ENCODE results near the gene MAP3K21.
A peak's percentile ranks its signal among the peaks of the same experiment; 100 is the strongest.

The MAP3K21 gene

DNA sequence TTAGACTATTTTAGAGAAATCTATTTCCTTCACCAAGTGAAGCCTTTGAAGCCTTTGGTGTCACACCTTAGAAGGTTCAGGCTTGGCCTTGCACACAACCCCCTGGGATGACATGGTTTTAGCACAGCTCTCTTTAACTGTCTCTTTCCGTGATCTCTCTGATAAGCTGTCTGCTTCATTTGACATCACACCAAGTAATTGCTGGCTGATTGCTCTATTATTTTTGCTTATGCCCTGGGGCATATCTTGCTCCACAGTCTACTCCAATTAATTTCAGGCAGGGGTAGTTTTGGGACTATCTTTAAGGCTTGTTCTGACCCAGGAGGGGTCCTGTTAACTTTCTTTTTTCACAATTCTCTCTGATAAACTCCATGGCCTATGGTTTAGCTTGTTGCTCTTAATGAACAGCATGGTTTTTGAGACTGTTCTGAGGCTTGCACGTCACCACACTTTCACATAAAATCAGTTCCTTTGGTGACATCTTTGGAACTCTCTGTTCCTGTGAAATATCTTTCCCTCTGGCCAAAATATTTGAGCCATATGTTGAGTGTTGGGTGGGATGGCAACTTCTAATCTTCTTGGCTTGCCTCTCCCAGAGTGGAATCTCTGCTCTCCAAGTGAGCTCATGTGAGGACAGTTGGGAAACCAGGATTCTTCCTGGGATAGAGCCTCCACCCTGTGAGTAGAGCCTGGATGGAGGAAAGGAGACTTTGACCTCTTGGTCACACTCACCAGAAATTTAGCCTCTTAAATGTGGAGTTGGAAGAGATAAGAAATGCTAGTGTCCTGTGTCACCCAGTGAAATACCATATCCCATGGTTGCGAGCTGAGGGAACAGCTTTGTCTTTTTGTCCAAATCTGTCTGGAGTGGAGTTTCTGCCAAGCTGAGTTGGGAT, 63.6 kb downstream of the MAP3K21 start:
- no peak for DNase-seq

DNA sequence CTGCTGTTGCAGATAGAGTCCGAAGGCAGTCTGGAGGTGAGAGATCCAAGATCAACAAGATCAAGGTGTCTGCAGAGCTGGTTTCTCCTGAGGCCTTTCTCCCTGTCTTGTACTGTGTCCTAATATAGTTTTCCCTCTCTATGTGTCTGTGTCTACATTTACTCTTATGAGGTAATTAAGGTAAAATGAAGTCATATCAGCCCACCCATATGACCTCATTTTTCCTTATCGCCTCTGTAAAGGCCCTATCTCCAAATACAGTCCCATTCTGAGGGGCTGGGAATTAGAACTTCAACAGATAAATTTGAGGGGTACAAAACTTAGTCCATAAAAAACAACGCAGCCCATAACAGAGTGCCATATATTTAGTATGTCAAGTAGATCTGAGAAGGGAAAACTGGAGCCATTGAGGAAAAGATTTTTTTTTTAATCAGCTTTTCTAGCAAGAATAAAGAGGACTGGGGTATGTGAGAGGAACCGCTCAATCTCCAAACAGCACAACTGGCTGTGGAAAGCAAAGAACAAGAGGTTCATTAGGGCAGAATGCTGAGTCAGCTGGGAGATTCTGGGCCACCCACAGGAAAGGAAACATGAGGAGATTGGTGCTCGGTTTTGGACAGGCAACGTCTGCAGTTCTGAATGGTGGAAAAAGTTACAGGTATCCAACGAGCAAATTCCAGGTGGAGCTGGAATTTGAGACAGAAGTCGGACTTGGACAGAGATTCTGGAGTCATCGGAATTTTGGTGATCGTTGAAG, 65.7 kb downstream of the MAP3K21 start:
- DNase-seq, result no peak

GRCh38 chr1:233393926-233394680, 66.6 kb downstream of the MAP3K21 start:
- peak; percentile 37 for DNase-seq

- DNase-seq, result peak; percentile 68
Measured at GRCh38 chr1:233394860-233395717, 67.6 kb downstream of the MAP3K21 start.

DNA sequence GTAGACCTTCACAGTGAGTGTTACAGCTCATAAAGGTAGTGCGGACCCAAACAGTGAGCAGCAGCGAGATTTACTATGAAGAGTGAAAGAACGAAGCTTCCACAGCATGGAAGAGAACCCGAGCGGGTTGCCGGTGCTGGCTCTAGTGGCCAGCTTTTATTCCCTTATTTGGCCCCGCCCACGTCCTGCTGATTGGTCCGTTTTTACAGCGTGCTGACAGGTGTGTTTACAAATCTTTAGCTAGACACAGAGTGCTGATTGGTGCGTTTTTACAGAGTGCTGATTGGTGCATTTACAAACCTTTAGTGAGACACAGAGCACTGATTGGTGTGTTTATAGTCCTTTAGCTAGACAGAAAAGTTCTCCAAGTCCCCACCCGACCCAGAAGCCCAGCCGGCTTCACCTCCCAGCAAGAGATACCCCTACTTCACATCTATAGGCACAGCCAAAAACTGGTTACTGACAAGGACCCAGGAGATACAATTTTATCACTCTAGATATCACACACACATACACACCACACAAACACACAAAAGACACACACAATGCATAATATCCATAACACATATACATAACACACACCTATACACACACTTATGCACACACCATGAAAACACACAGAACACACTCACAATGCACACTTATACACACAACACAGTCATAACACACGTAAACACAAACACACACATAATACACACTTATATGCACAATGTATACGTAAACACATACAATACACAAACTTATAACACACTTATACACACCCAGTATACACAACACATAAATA, 68.5 kb downstream of the MAP3K21 start:
- DNase-seq, result no peak

DNA sequence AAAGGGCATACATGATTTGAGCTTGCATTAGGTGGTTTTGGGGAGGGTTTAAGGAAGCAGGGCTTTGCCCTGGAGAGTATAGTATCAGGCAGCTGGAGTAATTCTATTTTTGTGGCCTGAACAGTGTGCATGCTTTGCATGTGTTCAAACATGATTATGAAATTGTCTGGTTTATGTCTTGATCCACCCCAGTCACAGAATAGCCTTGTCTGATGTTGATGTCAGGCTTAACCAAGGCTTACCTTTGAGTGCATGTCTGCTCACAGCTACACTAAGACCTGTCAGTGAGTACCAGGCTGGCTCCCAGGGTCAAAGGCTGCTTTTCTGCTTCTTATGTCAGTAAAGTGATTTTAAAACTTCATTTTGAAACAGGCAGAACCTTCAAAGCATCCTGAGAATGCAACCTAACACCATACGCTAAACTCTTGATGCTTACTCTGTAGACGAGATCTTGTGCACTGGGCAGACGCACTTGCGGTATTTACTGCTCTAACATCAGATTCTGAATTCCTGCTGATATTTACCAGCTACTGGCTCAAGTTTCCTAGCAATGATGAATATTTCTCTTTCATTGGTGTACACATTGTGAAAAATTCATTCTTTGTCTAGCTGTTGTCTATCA, 78.9 kb downstream of the MAP3K21 start:
- DNase-seq, result no peak

DNA sequence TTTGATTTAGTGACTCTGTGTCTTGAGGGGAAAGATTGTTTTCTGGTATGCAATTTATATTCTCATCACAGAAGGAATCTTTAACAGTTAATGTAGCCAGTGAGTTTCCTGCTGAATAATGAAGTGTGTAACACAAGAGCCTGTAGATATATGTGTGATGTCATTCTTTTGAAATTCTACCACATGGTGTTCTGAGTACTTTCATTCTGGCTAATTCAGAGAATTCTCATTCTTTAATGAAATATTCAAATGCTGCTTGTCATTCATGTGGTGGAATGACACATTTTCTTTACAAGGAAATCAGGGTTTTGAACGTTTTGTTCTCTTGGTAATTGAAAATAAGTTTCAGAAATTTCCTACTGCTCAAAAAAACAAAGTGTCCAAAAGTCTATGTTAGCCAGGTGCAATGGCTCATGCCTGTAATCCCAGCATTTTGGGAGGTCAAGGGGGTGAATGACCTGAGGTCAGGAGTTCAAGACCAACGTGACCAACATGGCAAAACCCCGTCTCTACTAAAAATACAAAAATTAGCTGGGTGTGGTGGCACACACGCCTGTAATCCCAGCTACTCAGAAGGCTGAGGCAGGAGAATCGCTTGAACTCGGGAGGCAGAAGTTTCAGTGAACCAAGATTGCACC, 79.6 kb downstream of the MAP3K21 start:
- no peak for DNase-seq

DNA sequence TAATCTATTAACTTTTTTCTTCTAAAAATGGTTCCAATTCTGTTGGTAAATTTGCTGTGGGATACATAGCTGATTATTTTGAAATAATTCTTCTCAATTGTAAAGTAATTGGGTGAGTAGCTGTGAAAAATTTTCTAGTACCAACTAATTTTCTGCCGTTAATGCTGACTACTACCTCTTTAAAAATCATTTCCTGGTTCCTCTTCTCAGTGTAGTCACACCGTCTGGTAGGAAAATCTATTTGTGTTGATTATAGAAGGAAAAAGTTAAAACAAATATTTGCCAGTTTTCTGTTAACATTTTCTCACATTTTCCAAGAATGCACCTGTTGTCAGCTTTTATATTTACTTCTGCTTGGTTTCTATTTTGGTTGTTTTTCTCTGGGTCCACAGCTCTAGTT, 82.0 kb downstream of the MAP3K21 start:
- DNase-seq, result no peak

- DNase-seq, result no peak
Measured at GRCh38 chr1:233410906-233411305, 83.4 kb downstream of the MAP3K21 start.

DNA sequence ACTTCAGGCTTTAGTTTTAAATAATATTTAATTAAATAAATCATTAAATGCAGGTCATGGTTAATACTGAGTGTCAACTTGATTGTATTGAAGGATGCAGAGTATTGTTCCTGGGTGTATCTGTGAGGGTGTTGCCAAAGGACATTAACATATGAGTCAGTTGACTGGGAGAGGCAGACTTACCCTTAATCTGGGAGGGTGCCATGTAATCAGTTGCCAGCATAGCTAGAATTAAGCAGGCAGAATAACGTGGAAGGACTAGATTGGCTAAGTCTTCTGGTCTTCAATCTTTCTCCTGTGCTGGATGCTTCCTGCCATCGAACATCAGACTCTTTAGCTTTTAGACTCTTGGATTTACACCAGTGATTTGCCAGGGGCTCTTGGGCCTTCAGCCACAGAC, 85.3 kb downstream of the MAP3K21 start:
- no peak for DNase-seq

GRCh38 chr1:233421293-233421692, 93.8 kb downstream of the MAP3K21 start:
- DNase-seq, result no peak

- no peak for DNase-seq
Measured at GRCh38 chr1:233424779-233425178, 97.3 kb downstream of the MAP3K21 start.

GRCh38 chr1:233427907-233428306, 100.4 kb downstream of the MAP3K21 start:
- DNase-seq, result no peak

GRCh38 chr1:233431753-233432403, 104.4 kb downstream of the MAP3K21 start:
- DNase-seq, result no peak

DNA sequence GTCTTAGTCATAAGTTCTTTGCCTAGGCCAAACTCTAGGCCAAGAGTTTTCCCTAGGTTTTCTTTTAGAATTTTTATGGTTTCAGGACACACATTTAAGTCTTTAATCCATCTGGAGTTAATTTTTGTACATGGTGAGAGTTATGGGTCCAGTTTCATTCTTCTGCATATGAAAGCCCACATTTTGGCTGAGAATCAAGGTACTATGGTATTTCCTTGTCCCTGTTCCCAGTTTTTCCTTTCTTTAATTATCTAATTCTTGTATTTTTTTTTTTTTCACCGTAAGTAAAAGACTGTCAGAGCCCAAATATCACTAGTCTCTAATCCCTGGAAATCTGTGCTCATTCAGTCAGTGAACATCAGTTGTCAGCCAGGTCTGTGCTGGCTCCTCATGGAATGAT, 105.4 kb downstream of the MAP3K21 start:
- no peak for DNase-seq

DNA sequence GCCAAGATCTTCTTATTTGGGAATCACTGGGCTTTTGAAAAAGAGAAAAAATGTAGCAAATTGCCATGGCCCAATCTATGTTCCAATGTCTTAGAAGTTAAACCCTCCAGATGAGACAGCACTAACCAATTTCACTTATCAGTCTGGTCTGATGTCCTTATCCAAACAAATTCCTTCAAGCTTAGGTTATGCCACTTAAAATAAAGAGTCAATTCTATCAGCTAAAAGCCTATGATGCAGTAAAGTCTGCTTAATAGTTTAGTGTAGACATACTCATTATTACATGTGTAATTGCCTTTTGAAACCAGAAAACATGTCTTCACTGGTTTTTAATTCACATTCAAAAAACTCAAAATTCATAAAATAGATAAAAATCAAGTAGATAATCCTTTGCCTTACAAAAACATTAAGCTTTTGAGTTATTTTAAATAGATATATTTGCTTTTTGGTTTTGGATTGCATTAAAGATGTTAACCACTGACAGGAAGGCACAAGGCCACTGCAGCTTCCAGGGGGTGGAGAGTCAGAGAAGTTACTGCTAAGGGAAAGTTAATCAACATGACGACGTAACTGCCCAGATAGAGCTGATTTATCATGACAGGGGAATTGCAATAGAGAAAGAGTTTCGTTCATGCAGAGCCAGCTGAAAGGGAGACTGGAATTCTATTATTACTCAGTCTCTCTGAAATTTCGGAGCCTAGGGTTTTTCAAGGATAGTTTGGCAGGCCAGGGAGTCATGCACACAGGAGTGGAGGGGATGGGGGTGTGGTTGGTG, 106.1 kb downstream of the MAP3K21 start:
- no peak for DNase-seq

All from NCI-H1436 (cell line).